ENCODE results near the gene NUP88.

The NUP88 gene

DNA sequence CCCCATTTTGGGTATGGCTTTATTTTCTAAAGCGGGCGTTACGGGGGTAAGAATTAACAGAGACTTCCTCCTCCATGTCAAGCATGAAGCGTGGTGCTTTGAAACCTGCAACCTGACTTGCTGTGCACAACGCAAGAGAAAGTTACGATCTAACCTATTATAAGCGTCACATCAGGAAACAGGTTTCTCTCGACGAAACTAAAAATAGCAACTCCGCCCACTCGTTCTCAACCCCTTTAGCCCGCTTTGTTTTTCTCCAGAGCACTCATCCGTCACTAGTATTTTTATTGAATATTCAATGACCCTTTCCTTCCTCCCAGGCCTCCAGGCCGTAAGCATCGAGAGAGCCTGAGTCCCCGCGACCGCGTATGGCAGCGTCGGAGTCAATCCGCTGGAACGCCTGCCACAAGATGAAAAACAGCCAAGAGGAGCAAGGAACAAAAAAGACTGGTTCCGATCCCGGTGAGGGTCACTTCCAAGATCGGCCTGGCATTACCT is 555 bp downstream of the NUP88 start:
- DNase-seq, result peak; percentile 84 to 85

DNA sequence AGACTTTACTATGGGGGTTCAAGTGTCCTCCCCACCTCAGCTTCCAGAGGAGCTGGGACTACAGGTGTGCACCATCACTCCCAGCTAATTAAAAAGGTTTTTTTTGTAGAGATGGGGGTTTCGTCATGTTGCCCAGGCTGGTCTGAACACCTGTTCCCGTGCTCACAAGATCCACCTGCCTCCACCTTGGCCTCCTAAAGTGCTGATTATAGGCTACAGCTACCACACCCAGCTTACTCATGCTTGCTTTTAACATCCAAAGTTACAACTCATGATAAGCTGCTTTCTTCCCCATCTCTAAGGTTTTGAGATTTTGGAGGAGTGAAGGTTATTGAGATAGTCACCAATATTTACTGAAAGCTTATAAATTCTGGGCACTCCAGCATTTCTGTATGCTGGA is 2.6 kb downstream of the NUP88 start:
- no peak for DNase-seq

DNA sequence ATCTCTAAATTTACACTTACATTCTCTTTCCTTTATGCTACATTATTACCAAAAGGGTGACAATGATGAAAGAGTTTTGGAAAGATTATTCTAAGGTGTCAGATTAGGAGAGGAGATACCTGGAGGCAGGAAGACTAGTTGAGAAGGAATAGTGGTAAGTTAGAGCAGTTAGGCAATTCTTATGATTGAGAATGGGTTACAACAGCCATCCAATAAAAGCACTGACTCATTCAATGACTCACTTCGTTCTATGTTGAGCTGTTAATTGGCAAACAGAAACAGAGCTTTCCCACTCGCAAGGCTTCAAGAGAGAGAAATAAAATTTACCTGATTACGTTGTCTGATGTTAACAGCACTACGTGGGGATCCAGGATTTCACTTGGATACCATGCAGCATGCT is 5.8 kb downstream of the NUP88 start:
- no peak for DNase-seq

DNA sequence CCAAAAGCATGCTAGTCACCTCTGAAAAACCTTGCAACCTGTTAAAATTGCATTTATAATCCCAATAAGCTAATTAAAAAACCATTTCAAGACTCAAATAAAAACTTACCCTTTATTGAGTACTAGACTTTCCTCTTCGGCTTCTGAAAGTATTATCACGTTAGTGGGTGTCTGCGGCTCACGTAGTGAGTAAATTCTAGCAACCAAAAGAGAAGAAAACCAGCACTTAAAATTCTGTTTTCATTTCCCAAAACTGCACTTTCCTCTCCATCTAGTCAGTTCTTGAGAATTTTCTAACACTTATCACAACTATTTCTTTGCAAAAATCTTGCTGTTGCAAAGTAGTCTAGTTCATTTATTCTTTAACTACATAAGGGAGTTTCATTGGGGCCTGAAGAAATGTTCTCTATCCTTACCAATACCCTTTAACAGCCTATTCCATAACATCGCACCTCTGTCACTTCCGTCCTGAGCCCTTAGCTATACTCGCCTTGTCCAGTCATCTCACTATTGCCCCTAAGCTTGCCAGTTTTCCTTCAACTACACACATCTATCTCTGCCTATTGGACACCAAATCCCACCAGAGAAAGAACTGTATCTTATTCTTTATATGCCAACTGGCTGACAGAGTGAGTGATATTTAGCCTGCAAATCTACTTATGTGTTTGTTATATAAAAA is 8.7 kb downstream of the NUP88 start:
- DNase-seq, result no peak

GRCh38 chr17:5408186-5408585 is 11.3 kb downstream of the NUP88 start:
- no peak for DNase-seq

GRCh38 chr17:5405400-5405799 is 14.1 kb downstream of the NUP88 start:
- DNase-seq, result no peak

DNA sequence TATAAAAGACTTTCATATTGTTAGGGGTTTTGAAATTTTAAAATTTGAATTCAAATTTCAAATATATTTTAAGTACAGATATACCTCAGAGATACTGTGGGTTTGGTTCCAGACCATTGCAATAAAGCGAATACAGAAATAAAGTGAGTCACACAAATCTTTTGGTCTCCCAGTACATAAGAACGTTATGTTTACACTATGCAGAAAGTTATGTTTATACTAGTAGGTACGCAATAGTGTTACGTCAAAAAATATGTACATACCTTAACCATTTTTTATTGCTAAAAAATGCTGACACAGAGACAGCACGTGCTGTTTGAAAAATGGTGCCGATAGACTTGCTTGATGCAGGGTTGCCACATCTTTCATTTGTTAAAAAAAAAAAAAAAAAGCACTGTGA is 19.7 kb downstream of the NUP88 start:
- DNase-seq, result no peak

GRCh38 chr17:5396612-5397011 is 22.9 kb downstream of the NUP88 start:
- no peak for DNase-seq

DNA sequence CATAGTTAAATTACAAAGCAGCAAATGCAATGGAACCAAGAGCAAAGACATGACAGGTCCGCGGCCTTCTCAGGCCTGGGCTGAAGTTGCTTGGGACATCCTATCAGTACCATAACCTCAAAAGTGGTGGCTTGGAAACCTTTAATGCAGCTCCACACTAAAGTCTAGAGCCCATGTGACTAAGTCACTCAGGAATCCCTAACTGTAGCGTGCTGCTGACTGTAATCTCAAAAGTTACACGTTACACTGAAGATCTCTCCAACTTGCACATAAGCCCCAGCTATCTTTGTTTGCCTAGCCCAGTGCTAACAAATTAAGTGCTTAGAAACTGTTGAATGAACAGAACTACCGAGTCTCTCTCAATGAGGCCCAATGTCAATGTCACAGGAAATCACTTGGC is 27.8 kb downstream of the NUP88 start:
- DNase-seq, result no peak

- no peak for DNase-seq
Measured at GRCh38 chr17:5381542-5381941, 37.9 kb downstream of the NUP88 start.

DNA sequence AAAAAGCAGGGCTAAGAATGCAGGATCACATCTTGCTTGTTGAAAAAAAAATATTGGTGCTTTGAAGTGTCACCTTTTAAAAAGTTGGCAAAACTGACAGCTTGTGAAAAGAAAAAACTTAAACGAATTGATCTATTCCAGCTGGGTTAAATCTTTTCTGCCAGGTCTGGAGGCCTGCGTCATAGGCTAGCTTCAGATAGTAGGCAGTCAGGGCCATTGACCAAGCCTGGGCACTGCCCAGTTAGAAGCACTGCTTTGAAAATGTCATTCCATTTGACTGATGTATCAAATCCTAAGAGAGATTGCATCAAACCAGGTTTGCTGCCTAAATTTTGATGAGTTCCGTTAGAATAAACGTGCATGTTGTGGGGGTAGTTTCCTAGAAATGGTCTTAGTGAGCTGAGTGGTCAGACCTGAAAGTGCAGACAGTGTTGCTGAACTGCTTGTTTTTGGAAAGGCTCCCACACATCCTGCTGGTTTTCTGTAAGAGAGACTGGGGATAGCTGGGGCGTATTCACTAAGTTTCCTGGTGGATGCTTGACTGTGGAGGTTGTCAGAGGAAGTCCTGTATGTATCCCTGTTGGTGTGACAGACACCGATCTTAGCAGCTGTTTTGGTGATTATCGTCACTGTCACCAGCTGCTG is 38.8 kb downstream of the NUP88 start:
- DNase-seq, result no peak

- DNase-seq, result no peak
Measured at GRCh38 chr17:5379351-5380107, 39.9 kb downstream of the NUP88 start.

DNA sequence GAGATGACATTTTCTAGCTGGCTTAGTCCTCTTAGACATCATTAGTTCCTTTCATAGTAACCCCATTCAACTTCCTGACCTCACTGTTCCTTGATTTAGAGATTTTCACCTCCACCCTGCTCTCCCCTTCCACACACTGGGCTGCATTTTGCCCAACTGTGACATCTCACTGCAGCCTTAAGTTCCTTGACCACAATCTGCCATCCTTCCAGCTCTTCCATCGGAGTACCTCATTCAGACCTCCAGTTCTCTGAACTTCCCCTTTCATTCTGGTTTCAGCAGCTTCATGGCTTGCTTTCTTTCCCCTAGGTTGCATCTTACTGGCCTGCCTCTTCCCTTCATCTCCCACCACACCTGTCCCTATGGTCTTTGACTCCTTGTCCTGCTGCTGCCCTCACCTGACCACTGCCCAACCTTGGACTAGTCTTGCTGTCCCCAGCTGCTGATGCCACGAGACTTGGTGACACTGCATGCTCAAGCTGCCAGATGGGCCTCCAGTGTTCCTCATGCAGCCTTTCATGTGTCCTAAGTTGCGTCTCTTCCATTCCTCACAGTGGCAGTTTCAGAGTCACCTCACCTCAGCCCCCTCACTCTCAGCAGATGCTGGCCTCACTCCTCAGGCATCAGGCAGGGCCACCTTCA is 40.8 kb downstream of the NUP88 start:
- DNase-seq, result no peak

DNA sequence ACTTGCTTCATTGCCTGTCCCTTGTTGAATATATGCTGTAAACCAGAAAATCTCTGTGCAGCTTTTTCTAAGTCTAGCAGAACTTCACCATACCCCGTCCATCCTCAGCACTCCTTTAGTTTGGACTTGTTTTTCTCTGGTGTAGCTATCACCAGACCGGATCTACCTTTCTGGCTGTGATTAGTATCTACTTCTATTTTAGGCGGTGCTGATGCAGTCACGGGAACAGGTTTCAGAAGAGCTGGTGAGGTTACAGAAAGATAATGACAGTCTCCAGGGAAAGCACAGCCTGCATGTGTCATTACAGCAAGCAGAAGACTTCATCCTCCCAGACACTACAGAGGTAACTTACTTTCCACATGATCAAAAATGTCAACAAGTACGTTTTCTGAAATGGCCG is 46.4 kb downstream of the NUP88 start:
- no peak for DNase-seq

DNA sequence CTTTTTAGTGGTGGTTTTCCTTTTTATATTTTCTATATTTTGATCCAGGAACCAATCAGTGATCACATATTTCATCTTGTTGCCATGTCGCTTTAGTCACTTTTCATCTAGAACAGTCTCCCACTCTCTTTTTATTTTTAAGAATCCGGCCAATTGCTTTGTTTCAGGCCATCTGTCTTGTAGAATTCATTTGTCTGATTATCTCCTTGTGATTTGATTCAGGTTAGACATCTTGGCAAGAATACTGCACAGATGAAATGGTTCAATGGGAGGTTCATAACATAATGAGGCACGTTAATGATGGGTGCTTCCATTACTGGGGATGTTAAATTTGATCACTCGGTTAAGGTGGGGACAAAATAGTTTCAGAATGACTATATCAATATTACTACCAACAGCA is 49.1 kb downstream of the NUP88 start:
- no peak for DNase-seq

GRCh38 chr17:5365831-5366230 is 53.6 kb downstream of the NUP88 start:
- no peak for DNase-seq

GRCh38 chr17:5364696-5365095 is 54.8 kb downstream of the NUP88 start:
- no peak for DNase-seq

DNA sequence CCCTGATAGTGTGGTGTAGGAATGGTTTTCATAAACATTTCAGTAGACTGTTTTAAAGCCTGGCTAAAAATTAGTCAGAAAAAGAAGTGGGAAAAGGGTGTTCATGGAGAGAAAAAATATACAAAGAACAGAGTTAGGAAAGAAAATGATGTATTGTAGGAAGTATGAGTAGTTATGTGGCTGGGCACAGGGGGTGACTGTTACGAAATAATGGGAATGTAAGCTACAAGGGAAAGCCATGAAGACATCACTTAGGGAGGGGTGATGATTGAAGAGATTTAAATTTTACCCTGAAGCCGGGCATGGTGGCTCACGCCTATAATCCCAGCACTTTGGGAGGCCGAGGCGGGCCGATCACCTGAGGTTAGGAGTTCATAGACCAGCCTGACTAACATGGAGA is 55.3 kb downstream of the NUP88 start:
- no peak for DNase-seq

DNA sequence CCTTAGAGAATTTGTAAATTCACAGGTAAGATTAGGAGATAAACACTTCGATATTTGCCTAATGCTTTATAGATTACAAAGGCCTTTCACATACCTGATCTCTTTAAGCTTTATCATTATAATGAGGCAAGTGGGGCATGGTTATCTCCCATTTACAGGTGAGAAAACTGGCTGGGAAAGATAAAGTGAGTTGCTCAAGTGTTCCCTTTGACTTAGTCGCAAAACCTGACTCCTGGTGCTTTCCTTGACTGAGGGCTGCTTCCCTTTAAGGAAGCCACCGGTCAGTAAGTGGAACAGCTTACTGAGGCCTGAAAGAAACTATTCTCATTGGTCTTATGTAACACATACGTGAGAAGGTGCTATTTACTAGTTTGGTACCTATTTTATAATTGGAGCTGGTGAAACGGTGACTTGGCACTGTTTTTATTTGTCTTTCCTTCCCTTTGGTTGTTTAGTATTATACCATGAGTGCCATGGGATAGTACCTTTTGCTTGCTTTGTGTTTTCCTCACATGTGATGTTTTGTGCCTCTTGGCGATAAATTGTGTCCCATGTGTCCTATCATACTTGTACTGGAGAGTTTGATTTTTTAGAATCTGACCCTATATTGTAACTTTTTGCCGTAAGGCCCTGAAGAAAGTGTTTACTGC is 57.2 kb downstream of the NUP88 start:
- no peak for DNase-seq

GRCh38 chr17:5361426-5361825 is 58.0 kb downstream of the NUP88 start:
- no peak for DNase-seq

DNA sequence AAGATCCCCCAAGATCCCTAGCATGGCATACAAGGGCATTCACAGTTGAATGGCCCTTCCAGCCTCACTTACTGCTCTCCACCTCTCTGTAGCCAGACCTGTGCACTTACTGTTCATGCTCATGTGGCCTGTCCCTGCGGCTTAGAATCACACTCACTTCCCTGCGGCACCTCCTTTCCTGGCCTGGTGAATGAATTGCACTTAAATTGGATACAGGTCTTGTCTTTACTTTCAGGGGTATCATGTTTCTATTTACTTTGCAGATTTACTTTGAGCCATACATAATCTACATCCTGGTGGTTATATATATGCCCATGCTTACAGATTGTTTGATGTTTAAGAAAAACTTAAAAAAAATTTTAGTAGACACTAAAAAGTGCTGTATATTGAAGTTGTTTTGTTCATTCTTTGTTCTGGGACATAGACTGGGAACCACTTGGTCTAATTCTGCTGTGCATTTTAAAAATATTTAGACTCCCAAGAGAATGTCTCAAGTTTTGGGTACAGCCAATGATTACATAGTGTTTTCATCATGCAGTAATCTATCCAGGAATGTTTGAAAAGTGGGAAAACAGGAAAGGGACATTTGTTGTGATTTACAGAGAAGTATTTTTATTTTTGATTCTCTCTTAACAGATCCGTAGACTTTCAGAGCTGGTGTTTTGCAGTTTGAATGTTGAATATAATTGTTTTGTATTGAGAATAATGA is 63.9 kb downstream of the NUP88 start:
- no peak for DNase-seq

GRCh38 chr17:5354886-5355415 is 64.5 kb downstream of the NUP88 start:
- DNase-seq, result no peak

All from CD4-positive, alpha-beta T cell treated with Interleukin-4 for 1 hour (primary cell).